RWPE1 (cell line): Measurements from ENCODE around the gene NEURL1.
A peak's percentile ranks its signal among the peaks of the same experiment; 100 is the strongest.
"Not testable (repeated sequence)": the region's sequence is repeated elsewhere in the genome, so short reads cannot be mapped to it uniquely, and the experiment has no call there.

ENCODE experiments used
- CTCF ChIA-PET: fragments of 350-600 bp; sonication (Branson Sonifier 250); formaldehyde crosslinking; extraction: SDS; loops from one replicate; lab custom pipeline; 2021; lab: Yijun Ruan, JAX
- POLR2A ChIA-PET: fragments of 400-600 bp; formaldehyde crosslinking; extraction: SDS; loops from one replicate; lab custom pipeline; 2020; ENCODE audit warnings: antibody characterized with exemption; ENCODE audit not compliant: low non-redundant PET; lab: Yijun Ruan, JAX
- DNase-seq: peaks from one replicate; pipeline ENCODE4 v3.0.0; 2012; ENCODE audit warnings: low spot score
- H3K27ac ChIP-seq: fragments of 450-650 bp; 2 replicates; pipeline ENCODE4 v1.5.1; 2017
- TF ChIP-seq, protein P1 (sequence below): fragments of 450-650 bp; conservative IDR thresholded peaks from 2 replicates; pipeline ENCODE4 v1.5.1; 2017; ENCODE audit warnings: low read depth, mild to moderate bottlenecking

NEURL1 gene

DNA sequence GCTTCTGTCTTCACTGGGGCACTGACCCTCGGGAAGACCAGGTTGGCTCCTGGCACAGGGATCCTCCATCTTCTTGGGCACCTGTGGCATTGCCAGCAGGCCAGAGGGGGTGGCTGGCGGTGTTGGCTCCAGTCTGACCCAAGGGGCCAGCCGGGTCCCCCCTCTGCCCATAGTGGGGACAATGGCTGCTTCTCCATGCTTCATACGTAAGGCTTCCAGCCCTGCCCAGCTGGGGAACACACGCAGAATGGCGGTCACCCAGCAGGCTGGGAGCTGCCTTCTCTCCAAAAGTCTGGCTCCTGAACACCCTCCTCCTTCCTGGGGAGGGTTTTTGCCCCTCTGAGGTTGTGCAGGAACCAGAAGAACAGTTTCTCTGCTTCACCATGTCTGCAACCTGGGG, 106.8 kb downstream of the NEURL1 start:
- ChIA-PET POLR2A (no interaction called here), CTCF (interaction anchor here (0.6 to 0.7 kb wide), 2 partner anchors 15 to 66 kb away, joined by 3 read pairs; no protein-coding TSS in a partner anchor)
- TF ChIP-seq, protein P1, sequence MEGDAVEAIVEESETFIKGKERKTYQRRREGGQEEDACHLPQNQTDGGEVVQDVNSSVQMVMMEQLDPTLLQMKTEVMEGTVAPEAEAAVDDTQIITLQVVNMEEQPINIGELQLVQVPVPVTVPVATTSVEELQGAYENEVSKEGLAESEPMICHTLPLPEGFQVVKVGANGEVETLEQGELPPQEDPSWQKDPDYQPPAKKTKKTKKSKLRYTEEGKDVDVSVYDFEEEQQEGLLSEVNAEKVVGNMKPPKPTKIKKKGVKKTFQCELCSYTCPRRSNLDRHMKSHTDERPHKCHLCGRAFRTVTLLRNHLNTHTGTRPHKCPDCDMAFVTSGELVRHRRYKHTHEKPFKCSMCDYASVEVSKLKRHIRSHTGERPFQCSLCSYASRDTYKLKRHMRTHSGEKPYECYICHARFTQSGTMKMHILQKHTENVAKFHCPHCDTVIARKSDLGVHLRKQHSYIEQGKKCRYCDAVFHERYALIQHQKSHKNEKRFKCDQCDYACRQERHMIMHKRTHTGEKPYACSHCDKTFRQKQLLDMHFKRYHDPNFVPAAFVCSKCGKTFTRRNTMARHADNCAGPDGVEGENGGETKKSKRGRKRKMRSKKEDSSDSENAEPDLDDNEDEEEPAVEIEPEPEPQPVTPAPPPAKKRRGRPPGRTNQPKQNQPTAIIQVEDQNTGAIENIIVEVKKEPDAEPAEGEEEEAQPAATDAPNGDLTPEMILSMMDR = no peak
- H3K27ac ChIP-seq = peak overlapping the region; percentile 54
- no peak for DNase-seq

DNA sequence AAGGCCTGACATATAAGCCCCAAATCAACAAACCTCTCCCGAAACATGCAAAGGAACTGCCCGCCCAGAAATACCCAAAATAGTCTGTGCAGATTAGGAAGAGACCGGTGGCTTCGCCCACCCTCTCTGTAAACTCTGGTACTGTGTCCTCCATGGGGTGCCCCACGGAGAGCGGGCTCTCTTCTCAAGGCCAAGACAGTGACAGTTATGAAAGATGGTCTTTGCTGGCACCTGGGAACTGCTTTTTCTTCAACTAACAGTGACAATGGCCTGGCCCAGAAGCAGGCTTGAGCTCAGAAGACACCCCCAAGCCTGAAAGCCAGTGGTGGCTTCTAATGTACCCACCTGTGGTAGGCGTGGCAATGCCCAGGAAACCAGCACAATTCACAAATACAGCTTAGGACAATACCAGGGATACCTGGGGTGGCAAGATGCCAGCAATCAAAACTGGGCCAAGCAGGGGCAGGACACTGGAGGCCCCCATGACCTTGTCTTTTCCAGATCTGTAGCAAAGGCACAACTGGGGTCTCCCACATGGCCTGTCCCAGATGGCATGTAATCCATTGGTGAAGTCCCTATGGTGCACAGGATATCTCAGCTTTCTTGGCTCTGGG, 107.6 kb downstream of the NEURL1 start:
- ChIA-PET CTCF (interaction anchor here (0.7 kb wide), 1 partner anchor 16 kb away, joined by 3 read pairs; no protein-coding TSS in a partner anchor), POLR2A (no interaction called here)
- H3K27ac ChIP-seq = peak overlapping the region; percentile 54
- DNase-seq = no peak
- TF ChIP-seq, protein P1 = no peak

DNA sequence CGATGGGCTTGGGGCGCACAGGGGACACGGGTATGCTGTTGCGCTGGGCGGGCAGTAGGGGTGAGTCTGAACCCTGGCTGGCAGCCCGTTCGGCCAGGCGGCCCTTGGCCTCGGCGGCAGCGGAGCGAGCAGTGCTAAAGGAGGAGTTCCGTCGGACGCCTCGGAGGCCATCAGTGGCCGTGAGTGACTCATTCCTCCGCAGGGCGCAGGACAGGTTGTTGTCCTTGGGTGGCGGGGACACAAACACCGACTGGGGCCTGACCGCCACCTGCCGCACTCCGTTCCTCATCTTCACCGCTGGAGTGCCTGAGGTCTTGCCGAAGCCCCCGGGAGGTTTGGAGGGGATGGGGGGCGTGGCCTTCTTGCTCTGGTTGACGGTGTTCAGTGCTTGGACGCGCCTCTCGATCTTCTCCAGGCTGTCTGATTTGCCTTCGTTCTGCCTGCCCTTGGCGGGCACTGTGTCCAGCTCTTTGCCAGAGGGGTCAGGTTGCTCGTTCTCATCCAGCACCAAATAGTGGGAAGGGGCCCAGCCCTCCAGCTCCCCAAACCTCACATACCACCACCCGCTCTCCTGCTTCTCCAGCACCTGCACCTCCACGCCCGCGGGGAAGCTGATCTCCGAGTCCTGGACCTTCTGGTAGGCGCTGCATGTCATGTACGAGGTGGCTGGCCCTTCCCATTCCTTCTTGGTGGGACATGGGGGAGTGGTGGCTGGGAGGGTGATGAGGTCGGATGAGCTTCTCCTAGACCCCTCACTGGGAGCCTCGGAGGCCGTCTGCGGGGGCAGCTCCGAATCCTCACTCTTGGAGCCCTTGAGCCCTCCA, 108.7 kb downstream of the NEURL1 start:
- ChIA-PET CTCF (interaction anchor here (0.6 kb wide), 1 partner anchor 519 kb away, joined by 3 read pairs; the partner anchor contains the start of gene SFR1), POLR2A (no interaction called here)
- TF ChIP-seq, protein P1 = no peak
- H3K27ac ChIP-seq = no peak overlapping the region; the same call in 1 of the 2 replicates
- no peak for DNase-seq

DNA sequence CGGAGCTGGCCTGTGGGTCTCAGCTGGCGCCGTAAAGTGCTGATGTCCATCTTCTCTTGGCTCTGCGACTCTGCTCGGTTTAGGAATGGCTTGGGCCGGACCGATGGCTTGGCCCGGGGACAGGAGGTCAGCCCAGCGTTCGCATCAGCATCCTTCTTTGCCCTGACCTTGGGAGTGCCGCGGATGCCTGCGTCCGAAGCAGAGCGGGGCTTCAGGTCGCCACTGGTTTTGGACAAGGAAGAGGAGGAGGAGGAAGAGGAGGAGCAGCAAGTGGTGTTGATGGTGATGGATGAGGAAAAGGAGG, 109.3 kb downstream of the NEURL1 start:
- CTCF ChIA-PET = no interaction called here

DNA sequence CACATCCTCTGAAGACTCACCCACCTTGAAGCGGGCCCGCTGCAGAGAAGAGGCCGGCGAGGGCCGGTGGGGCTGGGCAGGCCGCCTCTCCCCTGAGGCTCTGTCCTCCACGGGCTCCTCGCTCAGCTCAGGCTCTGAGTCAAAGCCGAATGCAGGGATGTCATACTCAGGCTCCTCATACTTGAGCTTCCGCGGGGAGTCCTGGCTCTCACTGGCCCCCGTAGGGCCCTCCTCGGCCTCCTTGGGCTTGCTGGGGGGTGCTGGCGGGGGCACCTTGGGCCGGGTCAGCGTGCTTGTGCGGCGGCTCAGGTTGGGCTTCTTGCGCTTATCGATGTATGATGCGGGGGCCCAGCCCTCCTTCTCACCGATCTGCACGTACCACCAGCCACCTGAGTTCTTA, 109.9 kb downstream of the NEURL1 start:
- no peak for DNase-seq
- ChIA-PET CTCF (no interaction called here), POLR2A (no interaction called here)
- H3K27ac ChIP-seq = peak overlapping the region; percentile 11; the same call in 1 of the 2 replicates
- TF ChIP-seq, protein P1 = no peak

More for the DNA sequence above, 109.3 kb downstream of the NEURL1 start:
- no peak for DNase-seq
- H3K27ac ChIP-seq = no peak overlapping the region
- POLR2A ChIA-PET = no interaction called here
- TF ChIP-seq, protein P1 = no peak

DNA sequence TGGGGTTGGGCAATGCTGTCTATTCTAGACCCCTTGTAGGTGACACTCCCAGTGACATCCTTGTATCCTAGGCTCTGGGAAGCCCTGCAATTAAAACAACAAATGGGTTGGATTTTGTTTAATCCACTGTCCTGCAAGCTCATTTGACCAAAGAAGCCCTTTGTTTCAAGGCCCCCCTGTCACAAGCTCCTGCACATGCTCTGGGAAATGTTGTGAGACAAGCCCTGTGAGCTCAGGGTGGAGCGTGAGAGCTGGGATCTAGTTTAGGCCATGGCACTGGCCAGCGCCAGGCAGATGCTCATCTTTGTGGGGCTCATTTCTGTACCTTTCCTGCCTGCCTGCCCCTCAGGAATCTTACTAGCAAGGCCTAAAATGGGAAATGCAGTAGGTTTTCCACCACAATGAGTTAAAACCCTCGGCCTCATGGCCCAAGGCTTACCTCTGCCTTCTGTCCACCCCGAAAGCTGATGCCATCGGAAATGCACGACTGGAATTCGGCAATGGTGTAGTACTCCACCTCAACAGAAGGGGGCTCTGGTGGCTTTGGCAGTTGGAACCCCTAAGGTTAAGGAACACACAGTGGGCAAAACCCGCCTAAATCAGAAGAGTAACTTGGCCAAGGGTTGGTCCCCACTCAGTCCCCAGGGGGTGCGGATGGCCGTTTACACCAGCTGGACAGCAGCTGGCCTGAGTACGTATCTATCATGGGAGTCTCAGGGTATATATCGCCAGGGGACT, 112.0 kb downstream of the NEURL1 start:
- CTCF ChIA-PET = interaction anchor here (0.5 to 2.1 kb wide), 9 partner anchors 8 to 325 kb away, joined by 3 to 8 read pairs (median 4); no protein-coding TSS in a partner anchor
- TF ChIP-seq, protein P1 = peak; percentile 68
- DNase-seq = peak; percentile 62
- H3K27ac ChIP-seq = peak overlapping the region; percentile 11; the same call in 1 of the 2 replicates
- POLR2A ChIA-PET = no interaction called here

DNA sequence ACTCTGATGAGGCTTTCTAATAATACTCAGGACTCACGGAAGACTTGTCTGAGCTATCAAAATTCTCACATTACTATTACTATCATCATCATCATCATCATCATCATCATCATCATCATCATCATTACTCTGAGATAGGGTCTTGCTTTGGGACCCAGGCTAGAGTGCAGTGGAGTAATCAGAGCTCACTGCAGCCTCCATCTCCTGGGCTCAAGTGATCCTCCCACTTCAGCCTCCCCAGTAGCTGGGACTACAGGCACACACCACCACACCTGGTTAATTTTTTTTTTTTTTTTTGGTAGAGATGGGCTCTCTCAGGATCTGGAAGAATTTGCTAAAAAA, 112.6 kb downstream of the NEURL1 start:
- CTCF ChIA-PET = interaction anchor here (0.5 to 2.1 kb wide), 6 partner anchors 9 to 262 kb away, joined by 3 to 8 read pairs (median 4); no protein-coding TSS in a partner anchor
- POLR2A ChIA-PET, H3K27ac ChIP-seq, DNase-seq: not testable (repeated sequence)

DNA sequence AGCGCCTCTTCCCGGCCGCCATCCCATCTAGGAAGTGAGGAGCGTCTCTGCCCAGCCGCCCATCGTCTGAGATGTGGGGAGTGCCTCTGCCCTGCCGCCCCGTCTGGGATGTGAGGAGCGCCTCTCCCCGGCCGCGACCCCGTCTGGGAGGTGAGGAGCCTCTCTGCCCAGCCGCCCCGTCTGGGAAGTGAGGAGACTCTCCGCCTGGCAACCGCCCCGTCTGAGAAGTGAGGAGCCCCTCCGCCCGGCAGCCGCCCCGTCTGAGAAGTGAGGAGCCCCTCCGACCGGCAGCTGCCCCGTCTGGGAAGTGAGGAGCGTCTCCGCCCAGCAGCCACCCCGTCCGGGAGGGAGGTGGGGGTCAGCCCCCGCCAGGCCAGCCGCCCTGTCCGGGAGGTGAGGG, 113.5 kb downstream of the NEURL1 start:
- DNase-seq, POLR2A ChIA-PET, H3K27ac ChIP-seq: not testable (repeated sequence)
- CTCF ChIA-PET = interaction anchor here (0.6 to 2.1 kb wide), 3 partner anchors 10 to 40 kb away, joined by 3 to 8 read pairs (median 4); no protein-coding TSS in a partner anchor

DNA sequence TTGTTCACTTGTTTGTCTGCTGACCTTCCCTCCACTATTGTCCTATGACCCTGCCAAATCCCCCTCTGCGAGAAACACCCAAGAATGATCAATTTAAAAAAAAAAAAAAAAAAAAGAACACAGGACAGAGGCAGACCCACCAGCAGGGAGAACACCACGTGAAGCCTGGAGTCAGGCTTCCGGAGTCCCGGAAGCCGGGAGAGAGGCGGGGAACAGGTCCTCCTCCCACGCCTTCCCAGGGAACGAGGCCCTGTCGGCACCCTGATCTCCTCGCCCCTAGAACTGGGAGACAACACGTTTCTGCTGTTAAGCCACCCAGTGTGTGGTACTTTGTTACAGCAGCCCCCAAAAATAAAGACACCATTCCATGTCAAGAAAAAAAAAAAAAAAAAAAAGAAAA, 114.6 kb downstream of the NEURL1 start:
- POLR2A ChIA-PET, H3K27ac ChIP-seq, CTCF ChIA-PET, DNase-seq: not testable (repeated sequence)
